ENCODE data around the gene HSDL2.
"Not testable (repeated sequence)": the region's sequence is repeated elsewhere in the genome, so short reads cannot be mapped to it uniquely, and the experiment has no call there.

HSDL2 gene

DNA sequence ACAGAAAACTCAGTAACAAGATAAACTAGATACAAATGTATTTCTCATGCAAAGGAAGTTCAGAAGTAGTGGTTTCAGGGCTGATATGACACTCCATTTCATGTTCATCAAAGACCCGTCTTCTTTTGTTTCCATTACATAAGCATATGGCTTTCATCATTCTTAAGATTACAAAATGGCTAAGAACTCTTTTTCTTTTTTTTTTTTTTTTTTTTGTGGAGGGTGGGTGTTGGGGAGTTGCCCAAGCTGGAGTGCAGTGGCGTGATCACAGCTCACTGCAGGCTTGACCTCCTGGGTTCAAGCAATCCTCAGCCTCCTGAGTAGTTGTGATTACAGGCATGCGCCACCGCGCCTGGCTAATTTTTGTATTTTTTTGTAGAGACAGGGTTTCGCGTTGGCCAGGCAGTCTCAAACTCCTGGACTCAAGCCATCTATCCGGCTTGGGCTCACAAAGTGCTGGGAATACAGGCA lies 24.4 kb upstream of the HSDL2 start:
- no peak overlapping the region for H3K4me3 ChIP-seq
- H3K9ac ChIP-seq (ENCODE audit: insufficient read length), result no peak overlapping the region
- H3K27ac ChIP-seq, result no peak overlapping the region
- no peak for DNase-seq (ENCODE audit: low read depth, low spot score)
- H3K36me3 ChIP-seq (ENCODE audit: insufficient read depth, low read length), result no peaks in the 10 kb centered on the region
- no peak for TF ChIP-seq POLR2AphosphoS5 (IDR thresholded peaks at IDR 0.05; ENCODE audit: borderline replicate concordance, low read depth, low read length)
- no peak for TF ChIP-seq EZH2 (IDR thresholded peaks at IDR 0.05)
- TF ChIP-seq FOXP2 (optimal IDR thresholded peaks at IDR 0.05; ENCODE audit: control extremely low read depth, extremely low read length, insufficient read depth), result no peak
- H3K9me3 ChIP-seq (ENCODE audit: low read depth, low read length), result no peaks in the 10 kb centered on the region

DNA sequence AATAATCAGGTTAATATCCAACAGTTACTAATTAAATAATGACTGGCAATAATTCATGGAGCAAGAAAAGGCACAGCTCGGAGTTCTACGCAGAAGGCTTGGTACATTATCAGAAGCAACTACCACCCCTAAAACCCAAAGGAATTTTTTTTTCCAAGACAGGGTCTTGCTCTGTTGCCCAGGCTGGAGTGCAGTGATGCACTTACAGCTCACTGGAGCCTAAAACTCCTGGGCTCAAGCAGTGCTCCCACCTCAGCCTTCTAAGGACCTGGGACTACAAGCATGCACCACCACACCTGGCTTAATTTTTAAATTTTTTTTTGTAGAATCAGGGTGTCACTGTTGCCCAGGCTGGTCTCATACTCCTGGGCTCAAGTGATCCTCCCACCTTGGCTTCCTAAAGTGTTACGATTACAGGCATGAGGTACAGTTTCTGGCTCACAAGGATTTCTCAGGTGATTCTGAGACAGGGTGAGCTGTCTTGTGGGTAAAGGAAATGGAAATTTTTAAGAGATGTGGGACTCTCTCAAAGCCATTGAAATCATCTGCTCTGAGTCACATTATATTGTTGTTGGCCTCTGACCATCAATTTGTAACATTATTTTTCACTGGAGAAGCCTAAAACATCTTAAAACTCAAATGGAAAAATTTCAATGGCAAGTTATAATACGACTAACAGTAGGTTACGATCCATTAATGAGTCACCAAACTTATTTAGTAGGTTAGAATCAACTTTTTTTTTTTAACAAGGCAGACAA lies 19.7 kb upstream of the HSDL2 start:
- no peak overlapping the region for H3K9ac ChIP-seq (ENCODE audit: insufficient read length)
- no peaks in the 10 kb centered on the region for H3K9me3 ChIP-seq (ENCODE audit: low read depth, low read length)
- no peak overlapping the region for H3K27ac ChIP-seq
- no peak overlapping the region for H3K4me3 ChIP-seq
- no peak for TF ChIP-seq EZH2 (IDR thresholded peaks at IDR 0.05)
- TF ChIP-seq POLR2AphosphoS5 (IDR thresholded peaks at IDR 0.05; ENCODE audit: borderline replicate concordance, low read depth, low read length), result no peak
- no peak for TF ChIP-seq FOXP2 (optimal IDR thresholded peaks at IDR 0.05; ENCODE audit: control extremely low read depth, extremely low read length, insufficient read depth)
- H3K36me3 ChIP-seq (ENCODE audit: insufficient read depth, low read length), result no peaks in the 10 kb centered on the region
- no peak for DNase-seq (ENCODE audit: low read depth, low spot score)

DNA sequence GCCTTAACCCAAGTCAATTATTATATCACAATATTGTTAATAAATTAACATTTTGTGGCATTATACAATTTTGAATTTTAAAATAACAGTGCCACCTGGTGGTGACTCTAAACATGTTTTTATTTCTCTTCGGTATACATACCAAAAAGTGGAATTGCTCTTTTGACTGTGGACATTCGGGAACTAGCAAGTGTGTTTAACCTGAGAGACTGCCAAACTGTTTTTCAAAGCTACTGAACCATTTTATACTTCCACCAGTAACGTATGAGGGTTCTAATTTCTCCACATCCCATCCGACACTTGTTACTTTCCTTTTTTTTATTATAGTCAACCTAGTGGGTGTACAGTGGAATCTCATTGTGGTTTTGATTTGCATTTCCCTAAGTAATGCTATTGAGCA lies 18.3 kb upstream of the HSDL2 start:
- no peaks in the 10 kb centered on the region for H3K9me3 ChIP-seq (ENCODE audit: low read depth, low read length)
- no peak for TF ChIP-seq POLR2AphosphoS5 (IDR thresholded peaks at IDR 0.05; ENCODE audit: borderline replicate concordance, low read depth, low read length)
- TF ChIP-seq EZH2 (IDR thresholded peaks at IDR 0.05), result no peak
- TF ChIP-seq FOXP2 (optimal IDR thresholded peaks at IDR 0.05; ENCODE audit: control extremely low read depth, extremely low read length, insufficient read depth), result no peak
- no peaks in the 10 kb centered on the region for H3K36me3 ChIP-seq (ENCODE audit: insufficient read depth, low read length)
- H3K9ac ChIP-seq (ENCODE audit: insufficient read length), result no peak overlapping the region
- peak overlapping the region; percentile 65 for H3K4me3 ChIP-seq
- H3K27ac ChIP-seq, result no peak overlapping the region
- DNase-seq (ENCODE audit: low read depth, low spot score), result peak; percentile 60

DNA sequence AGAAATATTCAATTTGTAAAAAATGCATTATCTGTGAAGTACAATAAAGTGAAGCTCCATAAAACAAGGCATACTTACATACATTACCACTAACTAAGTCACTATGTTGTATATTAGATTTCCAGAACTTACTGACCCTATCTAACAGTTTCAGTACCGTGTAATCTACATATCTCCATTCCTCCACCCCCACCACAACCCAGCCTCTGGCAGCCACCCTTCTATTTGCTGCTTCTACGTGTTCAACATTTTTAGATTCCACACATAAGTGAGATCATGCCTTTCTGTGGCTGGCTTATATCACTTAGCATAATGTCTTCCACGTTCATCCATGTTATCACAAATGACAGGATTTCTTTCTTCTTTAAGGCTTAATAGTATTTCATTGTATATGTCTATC lies 15.1 kb upstream of the HSDL2 start:
- TF ChIP-seq POLR2AphosphoS5 (IDR thresholded peaks at IDR 0.05; ENCODE audit: borderline replicate concordance, low read depth, low read length) (no peak), EZH2 (IDR thresholded peaks at IDR 0.05) (no peak), FOXP2 (optimal IDR thresholded peaks at IDR 0.05; ENCODE audit: control extremely low read depth, extremely low read length, insufficient read depth) (no peak)
- DNase-seq (ENCODE audit: low read depth, low spot score), result no peak
- Histone ChIP-seq H3K9ac (ENCODE audit: insufficient read length) (no peak overlapping the region), H3K4me3 (no peak overlapping the region), H3K36me3 (ENCODE audit: insufficient read depth, low read length) (no peaks in the 10 kb centered on the region), H3K27ac (no peak overlapping the region), H3K9me3 (ENCODE audit: low read depth, low read length) (no peaks in the 10 kb centered on the region)

DNA sequence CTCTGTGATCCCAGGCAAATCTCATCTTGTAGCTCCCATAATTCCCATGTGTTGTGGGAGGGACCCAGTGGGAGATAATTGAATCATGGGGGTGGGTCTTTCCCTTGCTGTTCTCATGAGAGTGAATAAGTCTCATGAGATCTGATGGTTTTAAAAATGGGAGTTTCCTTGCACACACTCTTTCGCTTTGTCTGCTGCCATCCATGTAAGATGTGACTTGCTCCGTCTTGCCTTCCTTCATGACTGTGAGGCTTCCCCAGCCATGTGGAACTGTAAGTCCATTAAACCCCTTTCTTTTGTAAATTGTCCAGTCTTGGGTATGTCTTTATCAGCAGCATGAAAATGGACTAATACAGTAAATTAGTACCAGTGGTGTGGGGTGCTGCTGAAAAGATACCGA lies 14.7 kb upstream of the HSDL2 start:
- not testable (repeated sequence) for H3K9me3 ChIP-seq (ENCODE audit: low read depth, low read length); H3K36me3 ChIP-seq (ENCODE audit: insufficient read depth, low read length); DNase-seq (ENCODE audit: low read depth, low spot score); H3K9ac ChIP-seq (ENCODE audit: insufficient read length); H3K4me3 ChIP-seq; H3K27ac ChIP-seq

DNA sequence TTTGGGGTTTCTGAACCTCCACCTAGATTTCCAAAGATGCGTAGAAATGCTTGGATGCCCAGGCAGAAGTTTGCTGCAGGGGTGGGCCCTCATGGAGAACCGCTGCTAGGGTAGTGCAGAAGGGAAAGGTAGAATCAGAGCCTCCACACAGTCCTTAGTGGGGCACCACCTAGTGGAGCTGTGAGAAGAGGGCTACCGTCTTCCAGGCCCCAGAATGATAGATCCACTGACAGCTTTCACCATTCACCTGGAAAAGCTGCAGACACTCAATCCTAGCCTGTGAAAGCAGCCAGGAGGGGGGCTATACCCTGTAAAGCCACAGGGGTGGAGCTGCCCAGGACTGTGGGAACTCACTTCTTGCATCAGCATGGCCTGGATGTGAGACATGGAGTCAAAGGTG lies 13.3 kb upstream of the HSDL2 start:
- Histone ChIP-seq H3K36me3 (ENCODE audit: insufficient read depth, low read length) (no peaks in the 10 kb centered on the region), H3K4me3 (no peak overlapping the region), H3K9me3 (ENCODE audit: low read depth, low read length) (no peaks in the 10 kb centered on the region), H3K9ac (ENCODE audit: insufficient read length) (no peak overlapping the region), H3K27ac (no peak overlapping the region)
- TF ChIP-seq EZH2 (IDR thresholded peaks at IDR 0.05) (no peak), FOXP2 (optimal IDR thresholded peaks at IDR 0.05; ENCODE audit: control extremely low read depth, extremely low read length, insufficient read depth) (no peak), POLR2AphosphoS5 (IDR thresholded peaks at IDR 0.05; ENCODE audit: borderline replicate concordance, low read depth, low read length) (no peak)
- no peak for DNase-seq (ENCODE audit: low read depth, low spot score)

DNA sequence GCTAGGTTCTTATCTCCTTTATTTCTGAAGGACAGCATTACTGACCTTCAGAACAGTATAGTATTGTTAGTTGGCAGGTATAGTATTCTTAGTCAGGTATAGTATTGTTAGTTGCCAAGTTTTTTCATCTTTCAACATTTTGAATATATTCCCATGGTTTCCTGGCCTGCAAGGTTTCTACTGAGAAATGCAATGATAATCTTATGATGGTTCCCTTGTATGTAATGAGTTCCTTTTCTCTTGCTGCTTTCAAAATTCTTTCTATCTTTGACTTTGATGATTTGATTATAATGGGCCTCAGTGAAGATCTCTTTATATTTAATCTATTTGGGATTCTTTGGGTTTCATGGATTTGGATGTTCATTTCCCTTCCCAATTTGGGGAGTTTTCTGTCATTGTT lies 12.4 kb upstream of the HSDL2 start:
- Histone ChIP-seq H3K9me3 (ENCODE audit: low read depth, low read length) (no peaks in the 10 kb centered on the region), H3K36me3 (ENCODE audit: insufficient read depth, low read length) (no peaks in the 10 kb centered on the region), H3K4me3 (no peak overlapping the region), H3K27ac (no peak overlapping the region), H3K9ac (ENCODE audit: insufficient read length) (no peak overlapping the region)
- DNase-seq (ENCODE audit: low read depth, low spot score), result no peak
- TF ChIP-seq POLR2AphosphoS5 (IDR thresholded peaks at IDR 0.05; ENCODE audit: borderline replicate concordance, low read depth, low read length), result no peak
- no peak for TF ChIP-seq EZH2 (IDR thresholded peaks at IDR 0.05)
- no peak for TF ChIP-seq FOXP2 (optimal IDR thresholded peaks at IDR 0.05; ENCODE audit: control extremely low read depth, extremely low read length, insufficient read depth)

DNA sequence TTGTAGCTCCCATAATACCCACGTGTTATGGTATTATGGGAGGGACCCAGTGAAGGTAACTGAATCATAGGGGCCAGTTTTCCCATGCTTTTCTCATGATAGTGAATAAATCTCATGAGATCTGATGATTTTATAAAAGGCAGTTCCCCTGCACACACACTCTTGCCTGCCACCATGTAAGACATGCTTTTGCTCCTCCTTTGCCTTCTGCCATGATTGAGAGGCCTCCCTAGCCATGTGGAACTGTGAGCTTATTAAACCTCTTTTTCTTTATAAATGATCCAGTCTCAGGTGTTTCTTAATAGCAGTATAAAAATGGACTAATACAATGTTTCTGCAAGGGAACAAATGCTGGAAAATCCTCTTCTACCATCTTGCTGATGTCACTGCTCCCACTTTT lies 10.1 kb upstream of the HSDL2 start:
- no peak overlapping the region for H3K9ac ChIP-seq (ENCODE audit: insufficient read length)
- TF ChIP-seq POLR2AphosphoS5 (IDR thresholded peaks at IDR 0.05; ENCODE audit: borderline replicate concordance, low read depth, low read length) (no peak), FOXP2 (optimal IDR thresholded peaks at IDR 0.05; ENCODE audit: control extremely low read depth, extremely low read length, insufficient read depth) (no peak), EZH2 (IDR thresholded peaks at IDR 0.05) (no peak)
- H3K36me3 ChIP-seq (ENCODE audit: insufficient read depth, low read length), result no peaks in the 10 kb centered on the region

DNA sequence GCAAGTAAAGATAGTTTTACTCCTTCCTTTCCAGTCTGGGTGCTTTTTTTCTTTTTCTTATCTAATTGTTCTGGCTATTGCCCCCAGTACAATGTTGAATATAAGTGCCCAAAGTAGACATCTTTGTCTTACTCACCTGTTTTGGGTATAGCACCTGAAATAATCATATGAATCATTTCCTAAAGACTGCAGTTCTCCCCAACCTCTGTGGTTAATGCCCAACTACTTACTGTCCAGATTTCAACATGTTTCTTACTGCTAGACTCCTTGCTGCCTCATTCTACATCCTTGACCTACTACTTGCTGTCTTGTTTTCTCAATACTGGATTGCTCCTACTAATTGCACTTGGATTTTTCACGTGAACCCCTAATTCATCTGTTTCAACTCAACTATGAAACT lies 8.8 kb upstream of the HSDL2 start:
- no peak for DNase-seq (ENCODE audit: low read depth, low spot score)
- Histone ChIP-seq H3K9ac (ENCODE audit: insufficient read length) (no peak overlapping the region), H3K36me3 (ENCODE audit: insufficient read depth, low read length) (no peaks in the 10 kb centered on the region), H3K4me3 (no peak overlapping the region), H3K9me3 (ENCODE audit: low read depth, low read length) (no peaks in the 10 kb centered on the region), H3K27ac (no peak overlapping the region)
- TF ChIP-seq EZH2 (IDR thresholded peaks at IDR 0.05), result no peak
- TF ChIP-seq FOXP2 (optimal IDR thresholded peaks at IDR 0.05; ENCODE audit: control extremely low read depth, extremely low read length, insufficient read depth), result no peak
- no peak for TF ChIP-seq POLR2AphosphoS5 (IDR thresholded peaks at IDR 0.05; ENCODE audit: borderline replicate concordance, low read depth, low read length)

More for the DNA sequence above, 10.1 kb upstream of the HSDL2 start:
- H3K27ac ChIP-seq, result no peak overlapping the region
- DNase-seq (ENCODE audit: low read depth, low spot score), result no peak
- no peaks in the 10 kb centered on the region for H3K9me3 ChIP-seq (ENCODE audit: low read depth, low read length)
- no peak overlapping the region for H3K4me3 ChIP-seq

DNA sequence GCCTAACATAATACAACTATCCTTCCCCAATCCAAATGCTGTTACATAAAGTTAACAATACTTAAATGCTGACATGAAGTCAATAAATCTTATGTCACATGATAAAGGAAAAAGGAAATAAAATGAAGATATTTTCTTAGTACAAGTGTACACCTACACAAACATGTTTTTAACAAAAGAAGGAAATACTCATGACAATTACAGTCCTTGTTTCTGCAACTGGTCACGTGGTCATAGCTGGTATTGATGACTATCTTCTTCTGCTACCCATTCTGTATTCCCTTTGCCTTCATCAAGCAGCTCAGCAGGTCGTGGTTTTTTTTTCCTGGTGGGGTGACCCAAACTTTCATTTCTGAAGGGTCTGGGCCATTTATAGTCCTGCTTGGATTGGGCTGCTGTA lies 6.2 kb upstream of the HSDL2 start:
- H3K9me3 ChIP-seq (ENCODE audit: low read depth, low read length), result not testable (repeated sequence)

DNA sequence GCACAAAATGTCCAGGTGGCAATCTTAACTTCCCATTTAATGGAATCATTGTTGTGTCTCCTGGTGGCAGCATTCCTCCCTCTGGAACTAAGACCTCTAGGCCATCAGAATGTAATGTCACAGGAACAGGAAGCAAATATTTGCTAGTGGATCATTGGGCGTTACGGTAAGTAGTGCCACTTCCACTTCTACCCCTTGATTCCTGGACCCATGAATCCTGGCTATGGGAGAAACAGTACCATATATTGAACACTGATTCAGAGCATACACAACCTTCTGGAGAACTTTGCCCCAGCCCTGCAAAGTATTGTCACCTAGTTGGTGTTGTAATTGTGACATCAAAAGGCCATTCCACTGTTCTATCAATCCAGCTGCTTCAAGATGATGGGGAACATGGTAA lies 5.7 kb upstream of the HSDL2 start:
- not testable (repeated sequence) for H3K9ac ChIP-seq (ENCODE audit: insufficient read length); H3K4me3 ChIP-seq; H3K27ac ChIP-seq; DNase-seq (ENCODE audit: low read depth, low spot score); H3K36me3 ChIP-seq (ENCODE audit: insufficient read depth, low read length); H3K9me3 ChIP-seq (ENCODE audit: low read depth, low read length)

More for the DNA sequence above, 6.2 kb upstream of the HSDL2 start:
- DNase-seq (ENCODE audit: low read depth, low spot score); H3K36me3 ChIP-seq (ENCODE audit: insufficient read depth, low read length); H3K27ac ChIP-seq; H3K9ac ChIP-seq (ENCODE audit: insufficient read length); H3K4me3 ChIP-seq: not testable (repeated sequence)

All from SK-N-MC (cell line).